Head of caudate nucleus (tissue), 42 donors: ENCODE data around the gene PIK3R5.
"Not testable (repeated sequence)": the region's sequence is repeated elsewhere in the genome, so short reads cannot be mapped to it uniquely, and the experiment has no call there.

Source experiments
- DNase-seq, 42 donors: peaks; one replicate each; pipeline versions ENCODE4 v3.0.0 to v3.0.0-alpha.2; 2020 to 2021; ENCODE audit warnings: mixed read lengths in 7 of 42
- intact Hi-C: fragments of 100-400 bp; cut with DNase I; formaldehyde crosslinking; loops from one replicate; pipeline ENCODE4 v1.15.0; 2022

PIK3R5 gene

GRCh38 chr17:8988263-8988935, 22.9 kb upstream of the PIK3R5 start:
- intact Hi-C loops, result not testable (repeated sequence)

GRCh38 chr17:8986295-8986694, 20.8 kb upstream of the PIK3R5 start:
- intact Hi-C loops, result no loop called here

More at GRCh38 chr17:8988263-8988935, 22.9 kb upstream of the PIK3R5 start:
- not testable (repeated sequence) for DNase-seq

GRCh38 chr17:8985054-8985701, 19.7 kb upstream of the PIK3R5 start:
- DNase-seq, result no peak
- intact Hi-C loops, result no loop called here

More at GRCh38 chr17:8986295-8986694, 20.8 kb upstream of the PIK3R5 start:
- no peak for DNase-seq

GRCh38 chr17:8984225-8984624, 18.7 kb upstream of the PIK3R5 start:
- intact Hi-C loops, DNase-seq: not testable (repeated sequence)

GRCh38 chr17:8981443-8981842, 15.9 kb upstream of the PIK3R5 start:
- intact Hi-C loops, result no loop called here
- no peak for DNase-seq

- intact Hi-C loops, result no loop called here
- no peak for DNase-seq
Measured at GRCh38 chr17:8979715-8980114, 14.2 kb upstream of the PIK3R5 start.

GRCh38 chr17:8976638-8977037, 11.1 kb upstream of the PIK3R5 start:
- intact Hi-C loops, result no loop called here

GRCh38 chr17:8975091-8975725, 9.7 kb upstream of the PIK3R5 start:
- DNase-seq, result no peak
- intact Hi-C loops, result no loop called here

More at GRCh38 chr17:8976638-8977037, 11.1 kb upstream of the PIK3R5 start:
- DNase-seq, result no peak

GRCh38 chr17:8969901-8970300, 4.4 kb upstream of the PIK3R5 start:
- DNase-seq, result no peak
- intact Hi-C loops, result no loop called here

- no peak for DNase-seq
- intact Hi-C loops, result no loop called here
Measured at GRCh38 chr17:8968503-8968902, 3.0 kb upstream of the PIK3R5 start.

GRCh38 chr17:8967861-8968260, 2.4 kb upstream of the PIK3R5 start:
- no peak for DNase-seq

GRCh38 chr17:8966926-8967325, 1.4 kb upstream of the PIK3R5 start:
- DNase-seq, result peak in 1 of 42 donors; percentile 28

More at GRCh38 chr17:8967861-8968260, 2.4 kb upstream of the PIK3R5 start:
- intact Hi-C loops, result no loop called here

GRCh38 chr17:8964801-8965393, 610 bp downstream of the PIK3R5 start:
- intact Hi-C loops, result no loop called here

More at GRCh38 chr17:8966926-8967325, 1.4 kb upstream of the PIK3R5 start:
- intact Hi-C loops, result no loop called here

GRCh38 chr17:8963647-8964258, 1.8 kb downstream of the PIK3R5 start:
- intact Hi-C loops, result no loop called here
- DNase-seq, result peak in 1 of 42 donors; percentile 29

More at GRCh38 chr17:8964801-8965393, 610 bp downstream of the PIK3R5 start:
- DNase-seq, result no peak

- DNase-seq, result peak in 1 of 42 donors; percentile 13
- intact Hi-C loops, result no loop called here
Measured at GRCh38 chr17:8963014-8963413, 2.5 kb downstream of the PIK3R5 start.

GRCh38 chr17:8961829-8962228, 3.7 kb downstream of the PIK3R5 start:
- intact Hi-C loops, result no loop called here

GRCh38 chr17:8960325-8961140, 5.0 kb downstream of the PIK3R5 start:
- intact Hi-C loops, result no loop called here
- DNase-seq, result no peak

More at GRCh38 chr17:8961829-8962228, 3.7 kb downstream of the PIK3R5 start:
- DNase-seq, result no peak

- intact Hi-C loops, result no loop called here
- DNase-seq, result no peak
Measured at GRCh38 chr17:8959312-8959918, 6.1 kb downstream of the PIK3R5 start.
